NCI-H146 (cell line): ENCODE results near the gene PAPSS1.
"Not testable (repeated sequence)": the region's sequence is repeated elsewhere in the genome, so short reads cannot be mapped to it uniquely, and the experiment has no call there.

Experiments used
- DNase-seq: peaks from one replicate; lab custom pipeline; 2025; lab: John Stamatoyannopoulos, UW

The PAPSS1 gene

GRCh38 chr4:107689912-107690587 lies 30.0 kb downstream of the PAPSS1 start:
- DNase-seq = no peak

GRCh38 chr4:107688421-107688820 lies 31.6 kb downstream of the PAPSS1 start:
- DNase-seq = no peak

GRCh38 chr4:107685740-107686139 lies 34.3 kb downstream of the PAPSS1 start:
- no peak for DNase-seq

GRCh38 chr4:107683873-107684272 lies 36.2 kb downstream of the PAPSS1 start:
- DNase-seq = no peak

- no peak for DNase-seq
These were observed 37.7 kb downstream of the PAPSS1 start for GRCh38 chr4:107682306-107682705.

- DNase-seq = no peak
These were observed 51.0 kb downstream of the PAPSS1 start for GRCh38 chr4:107669068-107669467.

GRCh38 chr4:107666134-107666533 lies 53.9 kb downstream of the PAPSS1 start:
- no peak for DNase-seq

GRCh38 chr4:107665001-107665400 lies 55.0 kb downstream of the PAPSS1 start:
- no peak for DNase-seq

GRCh38 chr4:107658400-107659336 lies 61.4 kb downstream of the PAPSS1 start:
- no peak for DNase-seq

- no peak for DNase-seq
These were observed 64.7 kb downstream of the PAPSS1 start for GRCh38 chr4:107655289-107655688.

GRCh38 chr4:107654694-107655093 lies 65.3 kb downstream of the PAPSS1 start:
- DNase-seq = peak; percentile 93

- not testable (repeated sequence) for DNase-seq
These were observed 68.6 kb downstream of the PAPSS1 start for GRCh38 chr4:107651408-107651807.

- DNase-seq = no peak
These were observed 69.8 kb downstream of the PAPSS1 start for GRCh38 chr4:107650251-107650650.

GRCh38 chr4:107648178-107648991 lies 71.6 kb downstream of the PAPSS1 start:
- no peak for DNase-seq

- DNase-seq = no peak
These were observed 72.4 kb downstream of the PAPSS1 start for GRCh38 chr4:107647591-107647990.

GRCh38 chr4:107645604-107646003 lies 74.4 kb downstream of the PAPSS1 start:
- DNase-seq = no peak

- DNase-seq = no peak
These were observed 77.0 kb downstream of the PAPSS1 start for GRCh38 chr4:107643021-107643420.

- DNase-seq = no peak
These were observed 79.2 kb downstream of the PAPSS1 start for GRCh38 chr4:107640878-107641277.

- no peak for DNase-seq
These were observed 79.8 kb downstream of the PAPSS1 start for GRCh38 chr4:107640197-107640596.

GRCh38 chr4:107635735-107636134 lies 84.3 kb downstream of the PAPSS1 start:
- DNase-seq = no peak

- DNase-seq = no peak
These were observed 88.5 kb downstream of the PAPSS1 start for GRCh38 chr4:107631560-107631959.

GRCh38 chr4:107630185-107630705 lies 89.8 kb downstream of the PAPSS1 start:
- no peak for DNase-seq
